Activated CD4-positive, alpha-beta memory T cell treated with anti-CD3 and anti-CD28 coated beads, Interleukin-2, amount 10 ng/mL, durations not matched to agents 7 days and 5 days (primary cell): Measurements from ENCODE around the gene OR2A14. TPM values are rescaled to one million over a fixed set of nuclear protein-coding genes. Genes with fewer than 3 reads are reported as not detected.
A peak's percentile ranks its signal among the peaks of the same experiment; 100 is the strongest.
"Not testable (repeated sequence)": the region's sequence is repeated elsewhere in the genome, so short reads cannot be mapped to it uniquely, and the experiment has no call there.

Source experiments
- CTCF ChIA-PET: fragments of 350-600 bp; sonication (Branson Sonifier 250); formaldehyde crosslinking; loops from one replicate; lab custom pipeline; 2021; ENCODE audit warnings: antibody characterized with exemption, inconsistent platforms; lab: Charles Lee
- POLR2A ChIA-PET: fragments of 350-600 bp; sonication (Branson Sonifier 250); formaldehyde crosslinking; loops from one replicate; lab custom pipeline; 2021; ENCODE audit warnings: antibody characterized with exemption; lab: Charles Lee
- DNase-seq: peaks from one replicate; pipeline ENCODE4 v3.0.0-alpha.2; 2020
- H3K27ac Mint-ChIP-seq: one replicate; pipeline ENCODE4 v1.8.0; 2021; ENCODE audit warnings: mild to moderate bottlenecking, mixed read lengths
- H3K27me3 Mint-ChIP-seq: one replicate; pipeline ENCODE4 v1.8.0; 2021; ENCODE audit warnings: mixed read lengths
- H3K36me3 Mint-ChIP-seq: one replicate; pipeline ENCODE4 v1.8.0; 2021; ENCODE audit warnings: low read depth, mixed read lengths
- H3K4me1 Mint-ChIP-seq: one replicate; pipeline ENCODE4 v1.8.0; 2021; ENCODE audit warnings: mixed read lengths
- H3K4me3 Mint-ChIP-seq: one replicate; pipeline ENCODE4 v1.8.0; 2021; ENCODE audit warnings: mild to moderate bottlenecking, mixed read lengths
- H3K9me3 Mint-ChIP-seq: one replicate; pipeline ENCODE4 v1.8.0; 2021; ENCODE audit warnings: mixed read lengths
- total RNA-seq, 2 experiments: library from RNA; stranded (reverse); gene quantifications; one replicate each; pipeline ENCODE4 v1.2.3, GENCODE V29; 2021

OR2A14 gene
- total RNA-seq, 2 experiments from 2014 or later: not detected

GRCh38 chr7:144174613-144175012 is 51.6 kb downstream of the OR2A14 start:
- Mint-ChIP-seq H3K9me3 (no peaks in the 10 kb centered on the region), H3K4me1 (no peaks in the 10 kb centered on the region), H3K27ac (no peak overlapping the region), H3K27me3 (peaks cover 3% of the 10 kb centered on the region), H3K36me3 (no peaks in the 10 kb centered on the region), H3K4me3 (no peak overlapping the region)
- ChIA-PET CTCF (interaction anchor here (1.5 kb wide), 1 partner anchor 218 kb away, joined by 3 read pairs; no protein-coding TSS in a partner anchor), POLR2A (interaction anchor here (0.6 kb wide), 1 partner anchor 1156 kb away, joined by 3 read pairs; no protein-coding TSS in a partner anchor)
- no peak for DNase-seq

GRCh38 chr7:144178380-144179164 is 55.6 kb downstream of the OR2A14 start:
- POLR2A ChIA-PET, H3K4me3 Mint-ChIP-seq, H3K27me3 Mint-ChIP-seq, H3K27ac Mint-ChIP-seq, H3K4me1 Mint-ChIP-seq, H3K9me3 Mint-ChIP-seq, H3K36me3 Mint-ChIP-seq: not testable (repeated sequence)
- DNase-seq: peak; percentile 39
- CTCF ChIA-PET: interaction anchor here (0.8 to 1.8 kb wide), 4 partner anchors 9 to 258 kb away, joined by 4 to 11 read pairs (median 6); no protein-coding TSS in a partner anchor

GRCh38 chr7:144179165-144179479 is 56.1 kb downstream of the OR2A14 start:
- H3K9me3 Mint-ChIP-seq, CTCF ChIA-PET: not testable (repeated sequence)

More at GRCh38 chr7:144179165-144179479, 56.1 kb downstream of the OR2A14 start:
- H3K27ac Mint-ChIP-seq, H3K36me3 Mint-ChIP-seq, H3K4me3 Mint-ChIP-seq, DNase-seq, H3K4me1 Mint-ChIP-seq, H3K27me3 Mint-ChIP-seq, POLR2A ChIA-PET: not testable (repeated sequence)

Other genes with a start within 250 kb of the OR2A14 start
- 10 to 100 TPM; 24.7 to 25.2 TPM for gene TCAF1, start 221.0 kb upstream of the OR2A14 start, total RNA-seq
- gene OR2F2, start 187.9 kb upstream of the OR2A14 start, total RNA-seq: not detected
- gene OR2F1, start 168.3 kb upstream of the OR2A14 start, total RNA-seq: not detected
- not detected for gene OR6B1, start 122.9 kb upstream of the OR2A14 start, total RNA-seq
- gene OR2A5, start 74.2 kb upstream of the OR2A14 start, total RNA-seq: not detected
- gene OR2A25, start 53.4 kb upstream of the OR2A14 start, total RNA-seq: not detected
- not detected for gene OR2A12, start 36.9 kb upstream of the OR2A14 start, total RNA-seq
- not detected for gene OR2A2, start 13.6 kb upstream of the OR2A14 start, total RNA-seq
- gene CTAGE4, start 60.3 kb downstream of the OR2A14 start, total RNA-seq: 1 to 10 TPM; 3.4 to 5.3 TPM
- 1 to 10 TPM; 6.0 to 6.2 TPM for gene ARHGEF35, start 72.7 kb downstream of the OR2A14 start, total RNA-seq
- not detected for gene OR2A42, start 116.4 kb downstream of the OR2A14 start, total RNA-seq
- gene OR2A7, start 141.6 kb downstream of the OR2A14 start, total RNA-seq: 1 to 10 TPM; 3.0 to 3.2 TPM
- 1 to 10 TPM in 1 of 2 experiments, not detected in 1; 1.4 TPM for gene CTAGE8, start 146.1 kb downstream of the OR2A14 start, total RNA-seq
- under 1 TPM in 1 of 2 experiments, not detected in 1; 0.05 TPM for gene OR2A1, start 189.2 kb downstream of the OR2A14 start, total RNA-seq
- gene ARHGEF5, start 232.2 kb downstream of the OR2A14 start, total RNA-seq: 10 to 100 TPM; 10.4 to 11.1 TPM